Calu3 (cell line): ENCODE measurements around the gene PDE1C. TPM values are rescaled to one million over a fixed set of nuclear protein-coding genes. Genes with fewer than 3 reads are reported as not detected.

Experiments used
- BruUV-seq: library from RNA; stranded (reverse); fragments of 400-500 nt; replicated peaks from 2 replicates; lab custom pipeline; 2021; lab: Mats Ljungman, UMichigan
- CTCF ChIA-PET: fragments of 300-600 bp; sonication (Branson Sonifier 250); formaldehyde crosslinking; loops from one replicate; lab custom pipeline; 2022; ENCODE audit warnings: antibody characterized with exemption; lab: Charles Lee
- DNase-seq: peaks from one replicate; pipeline ENCODE4 v3.0.0; 2022
- H3K27ac Mint-ChIP-seq: one replicate; pipeline ENCODE4 v1.8.0; 2022; ENCODE audit warnings: mixed read lengths; ENCODE audit not compliant: unreplicated experiment
- H3K27me3 Mint-ChIP-seq: one replicate; pipeline ENCODE4 v1.8.0; 2022; ENCODE audit warnings: mixed read lengths; ENCODE audit not compliant: unreplicated experiment
- H3K36me3 Mint-ChIP-seq: one replicate; pipeline ENCODE4 v1.8.0; 2022; ENCODE audit warnings: mild to moderate bottlenecking, moderate library complexity, mixed read lengths; ENCODE audit not compliant: insufficient read depth, unreplicated experiment
- H3K4me1 Mint-ChIP-seq: one replicate; pipeline ENCODE4 v1.8.0; 2022; ENCODE audit warnings: mild to moderate bottlenecking, low read depth, mixed read lengths; ENCODE audit not compliant: unreplicated experiment
- H3K4me3 Mint-ChIP-seq: one replicate; pipeline ENCODE4 v1.8.0; 2022; ENCODE audit warnings: mild to moderate bottlenecking, low read depth, moderate library complexity, mixed read lengths; ENCODE audit not compliant: unreplicated experiment
- H3K9me3 Mint-ChIP-seq: one replicate; pipeline ENCODE4 v1.8.0; 2022; ENCODE audit warnings: low read depth, mixed read lengths; ENCODE audit not compliant: unreplicated experiment
- intact Hi-C: fragments of 100-400 bp; cut with micrococcal nuclease; formaldehyde crosslinking; loops from one replicate; pipeline ENCODE4 v1.10.0; 2022; ENCODE audit not compliant: unreplicated experiment
- total RNA-seq: library from RNA; stranded (reverse); gene quantifications from 2 replicates; pipeline ENCODE4 v1.2.3, GENCODE V29; 2022
- TF ChIP-seq, protein P1 (sequence below): fragments of 200-600 bp; IDR thresholded peaks from one replicate; pipeline ENCODE4 v1.8.0; 2022; ENCODE audit warnings: antibody characterized with exemption; ENCODE audit not compliant: unreplicated experiment

Gene PDE1C
- total RNA-seq, 1 experiment from 2014 or later, result 34.0 TPM

DNA sequence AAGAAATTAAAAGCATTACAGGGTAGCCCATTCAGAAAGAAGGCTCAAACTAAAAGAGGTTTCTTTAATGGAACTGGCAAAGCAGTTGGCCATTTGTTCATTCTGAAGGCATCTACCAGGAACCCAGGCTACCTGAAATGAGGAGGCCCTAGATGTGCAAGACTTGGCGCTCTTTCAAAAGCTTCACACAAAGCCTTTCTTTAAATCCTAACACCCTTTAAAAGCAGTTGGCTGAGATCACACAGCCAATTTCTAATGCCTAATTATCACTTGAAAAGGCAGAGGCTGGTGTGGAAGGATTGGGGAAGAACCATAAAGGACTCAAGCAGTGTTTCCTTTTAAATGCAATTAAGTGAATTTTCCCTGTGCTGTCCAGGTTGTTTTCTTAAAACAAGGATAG lies 360.0 kb downstream of the PDE1C start:
- peaks cover 72% of the 10 kb centered on the region for H3K27me3 Mint-ChIP-seq
- no TSS peak for BruUV-seq
- CTCF ChIA-PET, result interaction anchor here (1.4 kb wide), 1 partner anchor 513 kb away, joined by 3 read pairs; no protein-coding TSS in a partner anchor
- intact Hi-C loops, result no loop called here
- peaks cover 9% of the 10 kb centered on the region for H3K9me3 Mint-ChIP-seq
- no peak overlapping the region for H3K27ac Mint-ChIP-seq
- H3K36me3 Mint-ChIP-seq, result no peaks in the 10 kb centered on the region
- no peaks in the 10 kb centered on the region for H3K4me1 Mint-ChIP-seq
- no peak overlapping the region for H3K4me3 Mint-ChIP-seq
- DNase-seq, result no peak
- TF ChIP-seq, protein P1, sequence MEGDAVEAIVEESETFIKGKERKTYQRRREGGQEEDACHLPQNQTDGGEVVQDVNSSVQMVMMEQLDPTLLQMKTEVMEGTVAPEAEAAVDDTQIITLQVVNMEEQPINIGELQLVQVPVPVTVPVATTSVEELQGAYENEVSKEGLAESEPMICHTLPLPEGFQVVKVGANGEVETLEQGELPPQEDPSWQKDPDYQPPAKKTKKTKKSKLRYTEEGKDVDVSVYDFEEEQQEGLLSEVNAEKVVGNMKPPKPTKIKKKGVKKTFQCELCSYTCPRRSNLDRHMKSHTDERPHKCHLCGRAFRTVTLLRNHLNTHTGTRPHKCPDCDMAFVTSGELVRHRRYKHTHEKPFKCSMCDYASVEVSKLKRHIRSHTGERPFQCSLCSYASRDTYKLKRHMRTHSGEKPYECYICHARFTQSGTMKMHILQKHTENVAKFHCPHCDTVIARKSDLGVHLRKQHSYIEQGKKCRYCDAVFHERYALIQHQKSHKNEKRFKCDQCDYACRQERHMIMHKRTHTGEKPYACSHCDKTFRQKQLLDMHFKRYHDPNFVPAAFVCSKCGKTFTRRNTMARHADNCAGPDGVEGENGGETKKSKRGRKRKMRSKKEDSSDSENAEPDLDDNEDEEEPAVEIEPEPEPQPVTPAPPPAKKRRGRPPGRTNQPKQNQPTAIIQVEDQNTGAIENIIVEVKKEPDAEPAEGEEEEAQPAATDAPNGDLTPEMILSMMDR, result no peak

DNA sequence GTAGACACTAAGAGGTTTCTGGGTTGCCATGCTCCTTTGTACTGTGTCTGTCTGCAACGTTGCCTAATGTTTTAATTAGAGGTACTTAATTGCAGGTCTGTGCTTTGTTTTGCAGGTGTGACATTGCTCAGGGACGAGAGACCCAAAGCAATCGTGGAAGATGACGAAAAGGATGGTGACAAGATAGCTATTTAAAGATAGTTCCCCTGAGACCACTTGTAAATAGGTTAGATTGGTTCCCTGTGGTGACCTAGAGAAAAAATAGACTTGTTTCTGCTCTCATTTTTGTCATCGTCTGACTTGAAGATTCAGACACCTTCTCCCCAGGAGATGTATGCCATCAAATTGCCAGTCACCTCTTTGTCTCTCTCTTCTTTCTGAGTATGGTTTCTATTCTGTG lies 363.1 kb downstream of the PDE1C start:
- no peak overlapping the region for H3K27ac Mint-ChIP-seq
- no TSS peak for BruUV-seq
- H3K36me3 Mint-ChIP-seq, result no peaks in the 10 kb centered on the region
- H3K27me3 Mint-ChIP-seq, result peaks cover 68% of the 10 kb centered on the region
- DNase-seq, result no peak
- no peaks in the 10 kb centered on the region for H3K4me1 Mint-ChIP-seq
- intact Hi-C loops, result no loop called here
- no peak overlapping the region for H3K4me3 Mint-ChIP-seq
- no peaks in the 10 kb centered on the region for H3K9me3 Mint-ChIP-seq
- CTCF ChIA-PET, result interaction anchor here (0.6 kb wide), 1 partner anchor 157 kb away, joined by 3 read pairs; no protein-coding TSS in a partner anchor
- TF ChIP-seq, protein P1, result no peak

DNA sequence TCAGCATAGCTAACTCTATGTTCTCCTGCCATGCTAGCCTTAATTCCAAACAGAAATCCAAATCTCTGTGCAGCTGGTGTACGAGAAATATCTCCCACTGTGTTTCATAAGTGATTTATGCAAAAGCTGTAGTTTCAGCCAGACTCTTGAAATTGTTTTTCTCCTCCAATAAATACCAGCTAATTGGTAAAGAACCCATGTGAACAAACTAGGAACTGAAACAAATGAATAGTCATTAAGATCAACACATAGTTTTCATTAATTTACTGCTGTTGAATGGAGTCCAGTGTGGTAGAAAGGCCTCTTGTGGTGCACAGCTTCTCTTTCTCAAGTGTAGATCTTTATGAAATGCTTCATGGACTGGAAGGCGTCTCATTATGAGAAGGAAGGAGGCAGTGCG lies 364.8 kb downstream of the PDE1C start:
- TF ChIP-seq, protein P1, result no peak
- Mint-ChIP-seq H3K4me1 (no peaks in the 10 kb centered on the region), H3K36me3 (no peaks in the 10 kb centered on the region), H3K4me3 (no peak overlapping the region), H3K27me3 (peaks cover 71% of the 10 kb centered on the region), H3K9me3 (no peaks in the 10 kb centered on the region), H3K27ac (no peak overlapping the region)
- no TSS peak for BruUV-seq
- no peak for DNase-seq
- intact Hi-C loops, result no loop called here
- CTCF ChIA-PET, result no interaction called here

DNA sequence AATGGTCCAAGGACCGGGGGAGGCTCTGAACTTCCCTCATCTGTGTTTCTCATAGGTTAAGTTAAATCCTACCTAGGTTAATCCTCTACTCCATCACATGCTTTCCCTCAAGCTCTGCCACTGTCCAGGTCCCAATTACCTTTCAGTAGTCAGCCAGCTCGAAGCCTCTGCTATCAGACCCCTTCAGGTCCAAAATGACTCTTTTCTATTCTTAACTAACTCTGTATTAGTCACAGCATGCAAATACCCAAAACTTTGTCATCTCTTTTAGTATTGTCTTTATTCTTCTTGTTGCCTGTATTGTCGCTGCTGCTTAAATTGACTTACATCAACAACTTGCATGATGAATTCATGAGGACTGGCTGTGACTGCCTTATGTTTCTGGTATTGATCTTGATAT lies 367.9 kb downstream of the PDE1C start:
- CTCF ChIA-PET, result no interaction called here
- DNase-seq, result no peak

More for the DNA sequence above, 367.9 kb downstream of the PDE1C start:
- peaks cover 87% of the 10 kb centered on the region for H3K27me3 Mint-ChIP-seq
- no peak overlapping the region for H3K4me3 Mint-ChIP-seq
- intact Hi-C loops, result no loop called here
- no TSS peak for BruUV-seq
- H3K4me1 Mint-ChIP-seq, result no peaks in the 10 kb centered on the region
- H3K9me3 Mint-ChIP-seq, result no peaks in the 10 kb centered on the region
- no peak overlapping the region for H3K27ac Mint-ChIP-seq
- TF ChIP-seq, protein P1, result no peak
- H3K36me3 Mint-ChIP-seq, result no peaks in the 10 kb centered on the region
